Natural killer cell (primary cell): ENCODE measurements around the gene NME7. TPM values are rescaled to one million over a fixed set of nuclear protein-coding genes. Genes with fewer than 3 reads are reported as not detected.

Experiments
- ATAC-seq, 3 donors: fragments of 150-1000 bp in 2 of 3; fragments of 200-7000 bp in 1 of 3; cut with Tn5 transposase; 1 replicate in 1 of 3; 2 replicates in 2 of 3; pipeline ENCODE4 v1.10.0; 2021; ENCODE audit warnings: mild to moderate bottlenecking in 2 of 3, moderate library complexity in 2 of 3
- DNase-seq, 2 donors: peaks; one replicate each; pipeline versions ENCODE4 v3.0.0 to v3.0.0-alpha.2; 2013 to 2021; ENCODE audit warnings: mixed read lengths in 1 of 2
- H3K27ac ChIP-seq: one replicate; pipeline ENCODE4 v1.5.1; 2013; ENCODE audit warnings: mild to moderate bottlenecking, low read length
- H3K27me3 ChIP-seq: one replicate; pipeline ENCODE4 v1.6.1; 2013; ENCODE audit warnings: low read length; ENCODE audit not compliant: control insufficient read depth, insufficient read depth
- H3K36me3 ChIP-seq: one replicate; pipeline ENCODE4 v1.6.1; 2013; ENCODE audit warnings: low read length; ENCODE audit not compliant: control insufficient read depth, insufficient read depth
- H3K4me1 ChIP-seq: one replicate; pipeline ENCODE4 v1.6.1; 2013; ENCODE audit warnings: low read length; ENCODE audit not compliant: control insufficient read depth, insufficient read depth
- H3K4me3 ChIP-seq: one replicate; pipeline ENCODE4 v1.5.1; 2013; ENCODE audit warnings: low read length
- H3K9me3 ChIP-seq: one replicate; pipeline ENCODE4 v1.6.1; 2013; ENCODE audit warnings: low read length; ENCODE audit not compliant: control insufficient read depth, insufficient read depth
- H3K27ac Mint-ChIP-seq, 2 donors: one replicate each; pipeline ENCODE4 v1.8.0; 2022; ENCODE audit warnings: mild to moderate bottlenecking in 2 of 2, mixed read lengths in 2 of 2, moderate library complexity in 1 of 2
- H3K27me3 Mint-ChIP-seq, 2 donors: one replicate each; pipeline ENCODE4 v1.8.0; 2022; ENCODE audit warnings: low read depth in 2 of 2, mixed read lengths in 2 of 2
- H3K36me3 Mint-ChIP-seq: one replicate; pipeline ENCODE4 v1.8.0; 2022; ENCODE audit warnings: mixed read lengths
- H3K4me1 Mint-ChIP-seq, 2 donors: one replicate each; pipeline ENCODE4 v1.8.0; 2022; ENCODE audit warnings: mixed read lengths in 2 of 2
- H3K4me3 Mint-ChIP-seq: one replicate; pipeline ENCODE4 v1.8.0; 2022; ENCODE audit warnings: mild to moderate bottlenecking, moderate library complexity, mixed read lengths
- H3K9me3 Mint-ChIP-seq, 2 donors: one replicate each; pipeline ENCODE4 v1.8.0; 2022; ENCODE audit warnings: mixed read lengths in 2 of 2
- CTCF ChIP-seq: fragments of 200-600 bp; IDR thresholded peaks from one replicate; pipeline ENCODE4 v1.8.0; 2022; ENCODE audit warnings: antibody characterized with exemption
- WGBS: methylation state at CpG from one replicate; pipeline ENCODE4 v1.1.7; 2013; ENCODE audit warnings: missing lambda C conversion rate; ENCODE audit not compliant: insufficient coverage; 5-methylcytosine and 5-hydroxymethylcytosine counted together
- intact Hi-C: fragments of 100-400 bp; cut with micrococcal nuclease; formaldehyde crosslinking; loops from one replicate; pipeline ENCODE4 v1.14.2; 2022
- total RNA-seq, 4 donors: library from RNA; stranded (reverse); fragments of 120-200 nt in 1 of 4; gene quantifications; one replicate each; pipeline versions ENCODE4 v1.2.3 to v1.2.4, GENCODE V29; 2013 to 2022

The NME7 gene
- total RNA-seq, 3 donors from 2014 or later (not counting 1 experiment from before 2014, with no cell fraction given), result 5.2 to 9.9 (median 9.8) TPM

DNA sequence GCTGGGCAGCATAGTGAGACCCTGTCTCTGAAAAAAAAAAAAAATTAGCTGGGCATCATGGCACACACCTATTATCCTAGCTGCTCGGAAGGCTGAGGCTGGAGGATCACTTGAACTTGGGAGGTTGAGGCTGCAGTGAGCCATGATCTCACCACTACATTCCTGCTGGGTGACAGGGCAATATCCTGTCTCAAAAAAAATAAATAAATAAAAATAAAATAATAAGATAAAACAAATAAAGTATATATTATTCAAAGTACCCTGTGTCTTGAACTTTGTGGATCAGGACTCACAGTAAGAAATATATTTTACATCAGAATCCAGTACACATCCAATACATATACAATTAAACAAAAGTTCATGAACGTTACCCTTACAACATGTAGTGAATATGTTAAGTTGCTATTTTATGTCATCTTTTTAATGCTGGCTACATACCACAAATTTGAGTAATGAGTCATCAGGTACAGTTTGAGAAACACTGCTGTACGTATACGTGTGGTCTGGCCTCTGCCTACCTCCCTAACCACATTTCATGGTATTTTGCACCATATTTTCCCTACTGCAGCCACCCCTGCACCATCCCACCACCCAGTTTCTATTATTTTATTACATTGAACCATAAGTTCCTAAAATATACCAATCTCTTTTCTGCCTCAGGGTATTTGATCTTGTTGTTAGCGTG is 4.4 kb downstream of the NME7 start:
- WGBS, result 40% methylated on average over 3 of the region's 5 CpGs
- Mint-ChIP-seq H3K27ac (no peak overlapping the region), H3K27me3 (no peaks in the 10 kb centered on the region), H3K4me1 (peaks cover 0 to 5% of the 10 kb centered on the region in 2 donors), H3K36me3 (no peaks in the 10 kb centered on the region), H3K4me3 (no peak overlapping the region), H3K9me3 (no peaks in the 10 kb centered on the region)
- DNase-seq (peak in 1 of 2 donors; percentile 41), ATAC-seq (no peak)
- Histone ChIP-seq H3K9me3 (no peaks in the 10 kb centered on the region), H3K27ac (no peak overlapping the region), H3K4me1 (peaks cover 7% of the 10 kb centered on the region), H3K27me3 (no peaks in the 10 kb centered on the region), H3K4me3 (no peak overlapping the region), H3K36me3 (no peaks in the 10 kb centered on the region)
- TF ChIP-seq CTCF, result no peak
- intact Hi-C loops, result loop anchor here (10.0 kb wide), 1 partner anchor 258 kb away; the partner anchor contains the start of gene ATP1B1

GRCh38 chr1:169361281-169361680 is 6.3 kb downstream of the NME7 start:
- H3K27me3 ChIP-seq, result no peaks in the 10 kb centered on the region
- H3K9me3 Mint-ChIP-seq, result no peaks in the 10 kb centered on the region
- DNase-seq (no peak), ATAC-seq (no peak)
- no peak for TF ChIP-seq CTCF
- no peak overlapping the region for H3K27ac Mint-ChIP-seq
- no peak overlapping the region for H3K27ac ChIP-seq
- H3K4me3 Mint-ChIP-seq, result no peak overlapping the region
- H3K36me3 Mint-ChIP-seq, result no peaks in the 10 kb centered on the region
- no peaks in the 10 kb centered on the region for H3K27me3 Mint-ChIP-seq
- no peak overlapping the region for H3K4me3 ChIP-seq
- H3K36me3 ChIP-seq, result no peaks in the 10 kb centered on the region
- no peaks in the 10 kb centered on the region for H3K9me3 ChIP-seq
- peaks cover 0 to 5% of the 10 kb centered on the region in 2 donors for H3K4me1 Mint-ChIP-seq
- H3K4me1 ChIP-seq, result no peaks in the 10 kb centered on the region
- 97% methylated on average over 7 of the region's 7 CpGs for WGBS
- intact Hi-C loops, result loop anchor here (10.0 kb wide), 1 partner anchor 256 kb away; the partner anchor contains the start of gene ATP1B1

DNA sequence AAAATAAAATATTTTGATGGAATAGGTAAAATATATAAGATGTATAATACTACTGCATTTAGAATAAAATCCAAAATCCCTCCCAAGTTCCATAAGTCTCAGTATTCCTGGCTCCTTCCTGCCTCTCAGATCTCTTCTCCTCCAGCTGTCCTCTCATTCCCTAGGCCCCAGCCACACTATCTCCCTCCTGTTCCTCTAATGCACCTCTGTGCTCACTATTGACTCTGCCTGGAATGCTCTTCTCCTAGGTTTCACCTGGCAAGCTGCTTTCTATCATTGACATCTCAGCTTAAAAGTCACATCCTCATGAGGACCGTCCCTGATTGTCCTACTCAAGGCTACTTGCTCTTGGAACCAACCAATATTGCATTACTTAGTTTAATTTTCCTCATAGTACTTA is 7.2 kb downstream of the NME7 start:
- peaks cover 0 to 5% of the 10 kb centered on the region in 2 donors for H3K4me1 Mint-ChIP-seq
- ATAC-seq (no peak), DNase-seq (no peak)
- 100% methylated on average over 1 of the region's 1 CpG for WGBS
- Histone ChIP-seq H3K4me1 (no peaks in the 10 kb centered on the region), H3K4me3 (no peak overlapping the region), H3K27me3 (no peaks in the 10 kb centered on the region), H3K36me3 (no peaks in the 10 kb centered on the region), H3K27ac (no peak overlapping the region), H3K9me3 (no peaks in the 10 kb centered on the region)
- H3K36me3 Mint-ChIP-seq, result no peaks in the 10 kb centered on the region
- no peak for TF ChIP-seq CTCF
- intact Hi-C loops, result loop anchor here (10.0 kb wide), 1 partner anchor 256 kb away; the partner anchor contains the start of gene ATP1B1
- H3K27ac Mint-ChIP-seq, result no peak overlapping the region
- H3K9me3 Mint-ChIP-seq, result no peaks in the 10 kb centered on the region
- no peaks in the 10 kb centered on the region for H3K27me3 Mint-ChIP-seq
- H3K4me3 Mint-ChIP-seq, result no peak overlapping the region
